K562 (cell line): ENCODE results near the gene RNU5D-1. TPM values are rescaled to one million over a fixed set of nuclear protein-coding genes. Genes with fewer than 3 reads are reported as not detected.
A peak's percentile ranks its signal among the peaks of the same experiment; 100 is the strongest.

ENCODE experiments used
- ATF4 ChIP-seq: fragments of 450-650 bp; formaldehyde crosslinking; IDR thresholded peaks from 2 replicates; pipeline ENCODE4 v1.4.0; 2022; ENCODE audit warnings: mild to moderate bottlenecking, moderate library complexity
- CC2D1A ChIP-seq: fragments of 450-650 bp; IDR thresholded peaks from 2 replicates; pipeline ENCODE4 v1.6.1; 2017; ENCODE audit warnings: mild to moderate bottlenecking
- CTBP1 ChIP-seq: fragments of 450-650 bp; IDR thresholded peaks from 2 replicates; pipeline ENCODE4 v1.6.1; 2016; ENCODE audit warnings: borderline replicate concordance
- PCBP1 ChIP-seq: fragments of 200-400 bp; formaldehyde crosslinking; IDR thresholded peaks from 2 replicates; pipeline ENCODE4 v1.6.1; 2018; ENCODE audit warnings: mild to moderate bottlenecking, low read depth, low read length; ENCODE audit not compliant: poor library complexity, severe bottlenecking
- RNF219 ChIP-seq: fragments of 250-450 bp; sonication (Bioruptor Pico); IDR thresholded peaks from 2 replicates; pipeline ENCODE4 v1.5.0; 2022; ENCODE audit warnings: mild to moderate bottlenecking
- SNRNP70 ChIP-seq: fragments of 200-400 bp; formaldehyde crosslinking; optimal IDR thresholded peaks from 2 replicates; pipeline ENCODE3; 2017; ENCODE audit warnings: low read depth, low read length
- TFAM ChIP-seq: fragments of 250-450 bp; sonication (Bioruptor Pico); conservative IDR thresholded peaks from 2 replicates; pipeline ENCODE4 v1.5.0; 2021; ENCODE audit warnings: mild to moderate bottlenecking, moderate library complexity
- ZKSCAN8 ChIP-seq: fragments of 200-800 bp; sonication (Bioruptor generic); IDR thresholded peaks from 2 replicates; pipeline ENCODE4 v1.6.1; 2016; ENCODE audit warnings: missing genetic modification characterization, missing compliant biosample characterization
- ZNF146 ChIP-seq: IDR thresholded peaks from one replicate; pipeline ENCODE4 v1.6.1; 2018; ENCODE audit warnings: missing compliant biosample characterization; ENCODE audit not compliant: unreplicated experiment
- ZNF384 ChIP-seq: IDR thresholded peaks from 2 replicates; pipeline ENCODE4 v1.6.1; 2012; ENCODE audit warnings: low read depth, low read length, improper control_type of control experiment
- polyA plus RNA-seq, 8 experiments: library from polyadenylated mRNA; depleted of rRNA in 4 of 8; stranded (reverse) in 5 of 8; unstranded in 3 of 8; fragments of >200 nt; fragmentation: Nextera tagmentation in 2 of 8; fragmentation: Illumina TruSeq in 1 of 8; extraction: Ambion mirVana in 2 of 8; extraction: Trizol in 1 of 8; gene quantifications; 2 replicates each; pipeline versions ENCODE4 v1.2.1 to v1.2.3, GENCODE V29; 2011 to 2014; ENCODE audit warnings: inconsistent platforms in 1 of 8, missing spikeins in 1 of 8
- total RNA-seq, 7 experiments: library from RNA; depleted of rRNA in 6 of 7; stranded (reverse); fragments of >200 nt in 6 of 7; fragmentation: Illumina TruSeq in 2 of 7; extraction: Trizol in 2 of 7; gene quantifications; 2 replicates each; pipeline versions ENCODE4 v1.2.1 to v1.2.3, GENCODE V29; 2011 to 2021; ENCODE audit warnings: low replicate concordance in 1 of 7
- TF ChIP-seq, protein P1 (sequence below): sonication (generic); formaldehyde crosslinking; IDR thresholded peaks from 2 replicates; pipeline ENCODE4 v1.8.0; 2023; ENCODE audit warnings: mild to moderate bottlenecking, missing genetic modification reagents
- TF ChIP-seq, protein P2 (sequence below): fragments of 450-650 bp; conservative IDR thresholded peaks from 2 replicates; pipeline ENCODE4 v1.6.1; 2016; ENCODE audit warnings: missing genetic modification characterization, low read depth, mild to moderate bottlenecking, control low read depth, missing compliant biosample characterization

The RNU5D-1 gene
- total and polyA plus RNA-seq, 9 of the 15 experiments (the other 6 are each of a cell fraction or from before 2014, with no cell fraction given) = under 0.01 TPM; not detected in 8

- TF ChIP-seq, protein P1, sequence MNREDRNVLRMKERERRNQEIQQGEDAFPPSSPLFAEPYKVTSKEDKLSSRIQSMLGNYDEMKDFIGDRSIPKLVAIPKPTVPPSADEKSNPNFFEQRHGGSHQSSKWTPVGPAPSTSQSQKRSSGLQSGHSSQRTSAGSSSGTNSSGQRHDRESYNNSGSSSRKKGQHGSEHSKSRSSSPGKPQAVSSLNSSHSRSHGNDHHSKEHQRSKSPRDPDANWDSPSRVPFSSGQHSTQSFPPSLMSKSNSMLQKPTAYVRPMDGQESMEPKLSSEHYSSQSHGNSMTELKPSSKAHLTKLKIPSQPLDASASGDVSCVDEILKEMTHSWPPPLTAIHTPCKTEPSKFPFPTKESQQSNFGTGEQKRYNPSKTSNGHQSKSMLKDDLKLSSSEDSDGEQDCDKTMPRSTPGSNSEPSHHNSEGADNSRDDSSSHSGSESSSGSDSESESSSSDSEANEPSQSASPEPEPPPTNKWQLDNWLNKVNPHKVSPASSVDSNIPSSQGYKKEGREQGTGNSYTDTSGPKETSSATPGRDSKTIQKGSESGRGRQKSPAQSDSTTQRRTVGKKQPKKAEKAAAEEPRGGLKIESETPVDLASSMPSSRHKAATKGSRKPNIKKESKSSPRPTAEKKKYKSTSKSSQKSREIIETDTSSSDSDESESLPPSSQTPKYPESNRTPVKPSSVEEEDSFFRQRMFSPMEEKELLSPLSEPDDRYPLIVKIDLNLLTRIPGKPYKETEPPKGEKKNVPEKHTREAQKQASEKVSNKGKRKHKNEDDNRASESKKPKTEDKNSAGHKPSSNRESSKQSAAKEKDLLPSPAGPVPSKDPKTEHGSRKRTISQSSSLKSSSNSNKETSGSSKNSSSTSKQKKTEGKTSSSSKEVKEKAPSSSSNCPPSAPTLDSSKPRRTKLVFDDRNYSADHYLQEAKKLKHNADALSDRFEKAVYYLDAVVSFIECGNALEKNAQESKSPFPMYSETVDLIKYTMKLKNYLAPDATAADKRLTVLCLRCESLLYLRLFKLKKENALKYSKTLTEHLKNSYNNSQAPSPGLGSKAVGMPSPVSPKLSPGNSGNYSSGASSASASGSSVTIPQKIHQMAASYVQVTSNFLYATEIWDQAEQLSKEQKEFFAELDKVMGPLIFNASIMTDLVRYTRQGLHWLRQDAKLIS (CRISPR knock-in tag) = peak; percentile 100
- TF ChIP-seq CC2D1A = 0 out of 2 replicates have a peak, but pooled peaks have one; percentile 27
- peak; percentile 98 for TF ChIP-seq ATF4
- TF ChIP-seq, protein P2, sequence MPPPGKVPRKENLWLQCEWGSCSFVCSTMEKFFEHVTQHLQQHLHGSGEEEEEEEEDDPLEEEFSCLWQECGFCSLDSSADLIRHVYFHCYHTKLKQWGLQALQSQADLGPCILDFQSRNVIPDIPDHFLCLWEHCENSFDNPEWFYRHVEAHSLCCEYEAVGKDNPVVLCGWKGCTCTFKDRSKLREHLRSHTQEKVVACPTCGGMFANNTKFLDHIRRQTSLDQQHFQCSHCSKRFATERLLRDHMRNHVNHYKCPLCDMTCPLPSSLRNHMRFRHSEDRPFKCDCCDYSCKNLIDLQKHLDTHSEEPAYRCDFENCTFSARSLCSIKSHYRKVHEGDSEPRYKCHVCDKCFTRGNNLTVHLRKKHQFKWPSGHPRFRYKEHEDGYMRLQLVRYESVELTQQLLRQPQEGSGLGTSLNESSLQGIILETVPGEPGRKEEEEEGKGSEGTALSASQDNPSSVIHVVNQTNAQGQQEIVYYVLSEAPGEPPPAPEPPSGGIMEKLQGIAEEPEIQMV (tag) = peak; percentile 47; the same call in 1 of the 2 replicates
- TF ChIP-seq RNF219 = peak; percentile 99
- TF ChIP-seq TFAM (CRISPR knock-in tag) = no peak
- TF ChIP-seq ZKSCAN8 = peak; percentile 96
- peak; percentile 72 for TF ChIP-seq ZNF146 (CRISPR knock-in tag)
- peak; percentile 94 for TF ChIP-seq ZNF384
- TF ChIP-seq PCBP1 = no peak
- peak; percentile 93 for TF ChIP-seq SNRNP70
- peak; percentile 70 for TF ChIP-seq CTBP1
Observed at GRCh38 chr1:44721485-44722361, 9.2 kb downstream of the RNU5D-1 start (continued).
